GM12892 (cell line): ENCODE results near the gene ATP11A.

ENCODE experiments used
- POLR2A ChIP-seq: IDR thresholded peaks from 2 replicates; pipeline ENCODE4 v1.6.1; 2011; ENCODE audit warnings: low read depth, low read length, control low read depth
- POLR2AphosphoS5 ChIP-seq: IDR thresholded peaks from 2 replicates; pipeline ENCODE4 v1.6.1; 2011; ENCODE audit warnings: low read depth, low read length, control low read depth
- TAF1 ChIP-seq: IDR thresholded peaks from 2 replicates; pipeline ENCODE4 v1.6.1; 2011; ENCODE audit warnings: low read depth, mild to moderate bottlenecking, control low read depth, low read length, borderline replicate concordance

- TF ChIP-seq TAF1: no peak
- no peak for TF ChIP-seq POLR2A
- no peak for TF ChIP-seq POLR2AphosphoS5
Measured at GRCh38 chr13:112648101-112648500, 41.7 kb upstream of the ATP11A start.
